Measurements from ENCODE around the gene SLMAP. TPM values are rescaled to one million over a fixed set of nuclear protein-coding genes. Genes with fewer than 3 reads are reported as not detected.

Gene SLMAP
- total and polyA plus RNA-seq, 2 experiments from 2014 or later = 32.1 to 73.0 TPM

- no peak for TF ChIP-seq REST (IDR thresholded peaks at IDR 0.05; ENCODE audit: unreplicated experiment)
- no peak for TF ChIP-seq ETS1 (IDR thresholded peaks at IDR 0.05)
- TF ChIP-seq CREB1 (CRISPR knock-in tag; IDR thresholded peaks at IDR 0.05; ENCODE audit: low read depth) = no peak
- TF ChIP-seq, protein P1, sequence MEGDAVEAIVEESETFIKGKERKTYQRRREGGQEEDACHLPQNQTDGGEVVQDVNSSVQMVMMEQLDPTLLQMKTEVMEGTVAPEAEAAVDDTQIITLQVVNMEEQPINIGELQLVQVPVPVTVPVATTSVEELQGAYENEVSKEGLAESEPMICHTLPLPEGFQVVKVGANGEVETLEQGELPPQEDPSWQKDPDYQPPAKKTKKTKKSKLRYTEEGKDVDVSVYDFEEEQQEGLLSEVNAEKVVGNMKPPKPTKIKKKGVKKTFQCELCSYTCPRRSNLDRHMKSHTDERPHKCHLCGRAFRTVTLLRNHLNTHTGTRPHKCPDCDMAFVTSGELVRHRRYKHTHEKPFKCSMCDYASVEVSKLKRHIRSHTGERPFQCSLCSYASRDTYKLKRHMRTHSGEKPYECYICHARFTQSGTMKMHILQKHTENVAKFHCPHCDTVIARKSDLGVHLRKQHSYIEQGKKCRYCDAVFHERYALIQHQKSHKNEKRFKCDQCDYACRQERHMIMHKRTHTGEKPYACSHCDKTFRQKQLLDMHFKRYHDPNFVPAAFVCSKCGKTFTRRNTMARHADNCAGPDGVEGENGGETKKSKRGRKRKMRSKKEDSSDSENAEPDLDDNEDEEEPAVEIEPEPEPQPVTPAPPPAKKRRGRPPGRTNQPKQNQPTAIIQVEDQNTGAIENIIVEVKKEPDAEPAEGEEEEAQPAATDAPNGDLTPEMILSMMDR (conservative IDR thresholded peaks at IDR 0.05; ENCODE audit: low read depth in 2 of 2) = no peak
These were observed 26.6 kb upstream of the SLMAP start (continued) for GRCh38 chr3:57729334-57730045.

- Mint-ChIP-seq H3K27me3 (ENCODE audit: insufficient read depth, low read depth, poor library complexity) (peaks cover 4% of the 10 kb centered on the region), H3K4me3 (no peak overlapping the region), H3K36me3 (ENCODE audit: low read depth) (no peaks in the 10 kb centered on the region), H3K9me3 (no peaks in the 10 kb centered on the region), H3K27ac (no peak overlapping the region), H3K4me1 (no peaks in the 10 kb centered on the region)
- Histone ChIP-seq H3K27ac (ENCODE audit: low read depth) (no peak overlapping the region), H3K9me2 (ENCODE audit: insufficient read depth) (no peaks in the 10 kb centered on the region), H3K4me1 (ENCODE audit: insufficient read depth) (no peaks in the 10 kb centered on the region), H4K20me1 (replicated peaks; ENCODE audit: insufficient read depth) (no peaks in the 10 kb centered on the region), H3F3A (replicated peaks; ENCODE audit: low read depth) (no peaks in the 10 kb centered on the region), H3K4me2 (no peak overlapping the region), H3K79me2 (replicated peaks; ENCODE audit: insufficient read depth) (no peaks in the 10 kb centered on the region), H3K36me3 (ENCODE audit: insufficient read depth) (no peaks in the 10 kb centered on the region), H2AFZ (no peak overlapping the region), H3K27me3 (ENCODE audit: insufficient read depth) (no peaks in the 10 kb centered on the region), H3K4me3 (no peak overlapping the region)
- DNase-seq (ENCODE audit: low spot score) (no peak), ATAC-seq (no peak)
- TF ChIP-seq JUNB (IDR thresholded peaks at IDR 0.05; ENCODE audit: unreplicated experiment) (no peak), CREB1 (CRISPR knock-in tag; IDR thresholded peaks at IDR 0.05; ENCODE audit: low read depth) (no peak), EZH2 (IDR thresholded peaks at IDR 0.05; ENCODE audit: low read depth, unreplicated experiment) (no peak), ETS1 (IDR thresholded peaks at IDR 0.05) (no peak), ZNF331 (CRISPR knock-in tag; IDR thresholded peaks at IDR 0.05; ENCODE audit: low read depth) (no peak), NANOG (IDR thresholded peaks at IDR 0.05; ENCODE audit: borderline replicate concordance) (no peak)
- TF ChIP-seq, protein P2, sequence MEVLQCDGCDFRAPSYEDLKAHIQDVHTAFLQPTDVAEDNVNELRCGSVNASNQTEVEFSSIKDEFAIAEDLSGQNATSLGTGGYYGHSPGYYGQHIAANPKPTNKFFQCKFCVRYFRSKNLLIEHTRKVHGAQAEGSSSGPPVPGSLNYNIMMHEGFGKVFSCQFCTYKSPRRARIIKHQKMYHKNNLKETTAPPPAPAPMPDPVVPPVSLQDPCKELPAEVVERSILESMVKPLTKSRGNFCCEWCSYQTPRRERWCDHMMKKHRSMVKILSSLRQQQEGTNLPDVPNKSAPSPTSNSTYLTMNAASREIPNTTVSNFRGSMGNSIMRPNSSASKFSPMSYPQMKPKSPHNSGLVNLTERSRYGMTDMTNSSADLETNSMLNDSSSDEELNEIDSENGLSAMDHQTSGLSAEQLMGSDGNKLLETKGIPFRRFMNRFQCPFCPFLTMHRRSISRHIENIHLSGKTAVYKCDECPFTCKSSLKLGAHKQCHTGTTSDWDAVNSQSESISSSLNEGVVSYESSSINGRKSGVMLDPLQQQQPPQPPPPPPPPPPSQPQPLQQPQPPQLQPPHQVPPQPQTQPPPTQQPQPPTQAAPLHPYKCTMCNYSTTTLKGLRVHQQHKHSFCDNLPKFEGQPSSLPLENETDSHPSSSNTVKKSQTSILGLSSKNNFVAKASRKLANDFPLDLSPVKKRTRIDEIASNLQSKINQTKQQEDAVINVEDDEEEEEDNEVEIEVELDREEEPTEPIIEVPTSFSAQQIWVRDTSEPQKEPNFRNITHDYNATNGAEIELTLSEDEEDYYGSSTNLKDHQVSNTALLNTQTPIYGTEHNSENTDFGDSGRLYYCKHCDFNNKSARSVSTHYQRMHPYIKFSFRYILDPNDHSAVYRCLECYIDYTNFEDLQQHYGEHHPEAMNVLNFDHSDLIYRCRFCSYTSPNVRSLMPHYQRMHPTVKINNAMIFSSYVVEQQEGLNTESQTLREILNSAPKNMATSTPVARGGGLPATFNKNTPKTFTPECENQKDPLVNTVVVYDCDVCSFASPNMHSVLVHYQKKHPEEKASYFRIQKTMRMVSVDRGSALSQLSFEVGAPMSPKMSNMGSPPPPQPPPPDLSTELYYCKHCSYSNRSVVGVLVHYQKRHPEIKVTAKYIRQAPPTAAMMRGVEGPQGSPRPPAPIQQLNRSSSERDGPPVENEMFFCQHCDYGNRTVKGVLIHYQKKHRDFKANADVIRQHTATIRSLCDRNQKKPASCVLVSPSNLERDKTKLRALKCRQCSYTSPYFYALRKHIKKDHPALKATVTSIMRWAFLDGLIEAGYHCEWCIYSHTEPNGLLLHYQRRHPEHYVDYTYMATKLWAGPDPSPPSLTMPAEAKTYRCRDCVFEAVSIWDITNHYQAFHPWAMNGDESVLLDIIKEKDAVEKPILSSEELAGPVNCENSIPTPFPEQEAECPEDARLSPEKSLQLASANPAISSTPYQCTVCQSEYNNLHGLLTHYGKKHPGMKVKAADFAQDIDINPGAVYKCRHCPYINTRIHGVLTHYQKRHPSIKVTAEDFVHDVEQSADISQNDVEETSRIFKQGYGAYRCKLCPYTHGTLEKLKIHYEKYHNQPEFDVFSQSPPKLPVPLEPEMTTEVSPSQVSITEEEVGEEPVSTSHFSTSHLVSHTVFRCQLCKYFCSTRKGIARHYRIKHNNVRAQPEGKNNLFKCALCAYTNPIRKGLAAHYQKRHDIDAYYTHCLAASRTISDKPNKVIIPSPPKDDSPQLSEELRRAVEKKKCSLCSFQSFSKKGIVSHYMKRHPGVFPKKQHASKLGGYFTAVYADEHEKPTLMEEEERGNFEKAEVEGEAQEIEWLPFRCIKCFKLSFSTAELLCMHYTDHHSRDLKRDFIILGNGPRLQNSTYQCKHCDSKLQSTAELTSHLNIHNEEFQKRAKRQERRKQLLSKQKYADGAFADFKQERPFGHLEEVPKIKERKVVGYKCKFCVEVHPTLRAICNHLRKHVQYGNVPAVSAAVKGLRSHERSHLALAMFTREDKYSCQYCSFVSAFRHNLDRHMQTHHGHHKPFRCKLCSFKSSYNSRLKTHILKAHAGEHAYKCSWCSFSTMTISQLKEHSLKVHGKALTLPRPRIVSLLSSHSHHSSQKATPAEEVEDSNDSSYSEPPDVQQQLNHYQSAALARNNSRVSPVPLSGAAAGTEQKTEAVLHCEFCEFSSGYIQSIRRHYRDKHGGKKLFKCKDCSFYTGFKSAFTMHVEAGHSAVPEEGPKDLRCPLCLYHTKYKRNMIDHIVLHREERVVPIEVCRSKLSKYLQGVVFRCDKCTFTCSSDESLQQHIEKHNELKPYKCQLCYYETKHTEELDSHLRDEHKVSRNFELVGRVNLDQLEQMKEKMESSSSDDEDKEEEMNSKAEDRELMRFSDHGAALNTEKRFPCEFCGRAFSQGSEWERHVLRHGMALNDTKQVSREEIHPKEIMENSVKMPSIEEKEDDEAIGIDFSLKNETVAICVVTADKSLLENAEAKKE (CRISPR knock-in tag; IDR thresholded peaks at IDR 0.05) = no peak
These were observed 25.4 kb upstream of the SLMAP start for GRCh38 chr3:57730682-57731081.
